Kidney (tissue), 14 donors: Measurements from ENCODE around the gene NRG2. TPM values are rescaled to one million over a fixed set of nuclear protein-coding genes. Genes with fewer than 3 reads are reported as not detected.
A peak's percentile ranks its signal among the peaks of the same experiment; 100 is the strongest.

ENCODE experiments used
- DNase-seq, 5 donors: peaks; one replicate each; pipeline ENCODE4 v3.0.0-alpha.2; 2013 to 2020
- FAIRE-seq: peaks from 2 replicates; lab custom pipeline; 2012; peaks lifted over from hg19 to GRCh38; lab: Jason Lieb, UNC
- H3K27ac ChIP-seq, 2 donors: one replicate each; pipeline ENCODE4 v1.7.0; 2013; ENCODE audit warnings: low read depth in 2 of 2, low read length in 2 of 2, inconsistent platforms in 1 of 2
- H3K27me3 ChIP-seq: one replicate; pipeline ENCODE4 v1.7.1; 2013; ENCODE audit warnings: low read length, inconsistent platforms; ENCODE audit not compliant: control insufficient read depth, insufficient read depth
- H3K36me3 ChIP-seq, 3 donors: one replicate each; pipeline versions ENCODE4 v1.7.0 to v1.7.1; 2013; ENCODE audit warnings: low read length in 3 of 3, control low read depth in 1 of 3, inconsistent platforms in 1 of 3; ENCODE audit not compliant: insufficient read depth in 3 of 3, control insufficient read depth in 2 of 3
- H3K4me1 ChIP-seq, 3 donors: one replicate each; pipeline versions ENCODE4 v1.7.0 to v1.7.1; 2013; ENCODE audit warnings: low read length in 3 of 3, inconsistent platforms in 1 of 3, low read depth in 1 of 3; ENCODE audit not compliant: control insufficient read depth in 2 of 3, insufficient read depth in 2 of 3
- H3K4me3 ChIP-seq, 3 donors: one replicate each; pipeline versions ENCODE4 v1.7.0 to v1.8.1; 2013; ENCODE audit warnings: low read length in 3 of 3, control low read depth in 1 of 3, inconsistent platforms in 1 of 3
- H3K9ac ChIP-seq, 3 donors: one replicate each; pipeline versions ENCODE4 v1.7.0 to v1.7.1; 2013; ENCODE audit warnings: low read length in 3 of 3, control low read depth in 1 of 3, inconsistent platforms in 1 of 3
- H3K9me3 ChIP-seq, 3 donors: one replicate each; pipeline versions ENCODE4 v1.7.0 to v1.7.1; 2013; ENCODE audit warnings: low read length in 3 of 3, control low read depth in 1 of 3, inconsistent platforms in 1 of 3; ENCODE audit not compliant: control insufficient read depth in 2 of 3, insufficient read depth in 1 of 3
- intact Hi-C: fragments of 100-400 bp; cut with DNase I; formaldehyde crosslinking; loops from one replicate; pipeline ENCODE4 v1.11.1; 2022
- polyA plus RNA-seq: library from polyadenylated mRNA; stranded (reverse); fragments of 350-450 nt; fragmentation: Illumina TruSeq; extraction: RNeasy Lipid Tissue Mini Kit (QIAGEN cat#74804); gene quantifications from one replicate; pipeline ENCODE4 v1.2.3, GENCODE V29; 2014; ENCODE audit warnings: low read depth, low replicate concordance; ENCODE audit not compliant: insufficient read depth
- total RNA-seq: library from RNA; stranded (reverse); fragmentation: NEBNext Ultra II Directional; extraction: Animal tissue kit (Norgen Biotek cat#: 25700); gene quantifications from one replicate; pipeline ENCODE4 v1.2.1, GENCODE V29; 2021
- TF ChIP-seq, protein P1 (sequence below): IDR thresholded peaks from 3 replicates; pipeline ENCODE4 v1.5.1; 2012; ENCODE audit warnings: mild to moderate bottlenecking, moderate library complexity, borderline replicate concordance; ENCODE audit not compliant: insufficient read depth; ENCODE audit errors: extremely low read depth
- donor health status: control.
- donor health status: control.
- donor health status: control.
- donor health status: control.
- donor health status: control.
- donor health status: DM: yes; HTN: yes; CAD: no.
- donor health status: Normal renal cell carcinoma (clear cell type).

NRG2 gene
- total and polyA plus RNA-seq, 2 donors from 2014 or later, result 1.9 to 4.6 TPM

DNA sequence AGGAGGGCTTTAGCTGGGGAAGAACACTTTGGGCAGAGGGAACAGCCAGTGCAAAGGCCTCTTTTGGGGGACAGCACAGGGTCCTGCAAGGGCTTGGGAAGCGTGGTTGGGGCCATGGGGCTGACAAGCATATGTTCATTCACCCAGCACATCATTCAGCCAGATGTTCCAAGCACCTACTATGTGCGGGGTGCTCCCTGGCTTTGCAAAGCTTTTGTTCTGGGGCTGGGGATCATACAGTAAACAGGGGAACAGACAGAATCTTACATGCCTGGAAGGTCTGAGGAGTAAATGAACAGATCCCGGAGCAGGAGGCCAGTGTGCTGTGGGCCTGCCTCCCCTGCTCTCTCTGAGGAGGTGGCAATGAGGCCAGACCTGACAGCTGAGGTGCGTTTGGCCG lies 230.8 kb downstream of the NRG2 start:
- Histone ChIP-seq H3K36me3 (no peaks in the 10 kb centered on the region), H3K4me1 (no peaks in the 10 kb centered on the region), H3K27ac (no peak overlapping the region), H3K9me3 (no peaks in the 10 kb centered on the region), H3K4me3 (no peak overlapping the region), H3K27me3 (no peaks in the 10 kb centered on the region), H3K9ac (no peak overlapping the region)
- no peak for FAIRE-seq
- peak in 1 of 5 donors; percentile 9 for DNase-seq
- TF ChIP-seq, protein P1, sequence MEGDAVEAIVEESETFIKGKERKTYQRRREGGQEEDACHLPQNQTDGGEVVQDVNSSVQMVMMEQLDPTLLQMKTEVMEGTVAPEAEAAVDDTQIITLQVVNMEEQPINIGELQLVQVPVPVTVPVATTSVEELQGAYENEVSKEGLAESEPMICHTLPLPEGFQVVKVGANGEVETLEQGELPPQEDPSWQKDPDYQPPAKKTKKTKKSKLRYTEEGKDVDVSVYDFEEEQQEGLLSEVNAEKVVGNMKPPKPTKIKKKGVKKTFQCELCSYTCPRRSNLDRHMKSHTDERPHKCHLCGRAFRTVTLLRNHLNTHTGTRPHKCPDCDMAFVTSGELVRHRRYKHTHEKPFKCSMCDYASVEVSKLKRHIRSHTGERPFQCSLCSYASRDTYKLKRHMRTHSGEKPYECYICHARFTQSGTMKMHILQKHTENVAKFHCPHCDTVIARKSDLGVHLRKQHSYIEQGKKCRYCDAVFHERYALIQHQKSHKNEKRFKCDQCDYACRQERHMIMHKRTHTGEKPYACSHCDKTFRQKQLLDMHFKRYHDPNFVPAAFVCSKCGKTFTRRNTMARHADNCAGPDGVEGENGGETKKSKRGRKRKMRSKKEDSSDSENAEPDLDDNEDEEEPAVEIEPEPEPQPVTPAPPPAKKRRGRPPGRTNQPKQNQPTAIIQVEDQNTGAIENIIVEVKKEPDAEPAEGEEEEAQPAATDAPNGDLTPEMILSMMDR, result no peak
- intact Hi-C loops, result no loop called here

DNA sequence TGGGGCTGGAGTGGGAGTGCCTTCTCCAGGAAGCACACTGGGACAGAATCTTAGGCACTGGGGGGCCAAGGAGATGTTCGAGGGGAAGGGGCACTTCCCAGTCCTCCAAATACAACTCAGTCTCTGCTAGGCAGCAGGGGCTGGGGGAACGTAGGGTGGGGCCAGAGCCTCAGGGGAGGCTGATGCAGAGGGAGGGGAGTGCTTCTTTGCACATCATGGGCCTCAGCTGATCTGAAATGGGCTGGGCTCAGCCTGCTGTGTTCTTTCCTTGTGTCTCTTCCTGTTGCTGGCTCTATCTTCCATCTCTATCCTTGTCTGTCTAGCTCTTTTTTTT lies 231.9 kb downstream of the NRG2 start:
- intact Hi-C loops, result no loop called here
- FAIRE-seq, result no peak
- no peaks in the 10 kb centered on the region for H3K9me3 ChIP-seq
- no peaks in the 10 kb centered on the region for H3K4me1 ChIP-seq
- no peaks in the 10 kb centered on the region for H3K27me3 ChIP-seq
- no peak overlapping the region for H3K27ac ChIP-seq
- H3K9ac ChIP-seq, result no peak overlapping the region
- TF ChIP-seq, protein P1, result no peak
- H3K4me3 ChIP-seq, result no peak overlapping the region
- H3K36me3 ChIP-seq, result no peaks in the 10 kb centered on the region
- peak in 1 of 5 donors; percentile 17 for DNase-seq

DNA sequence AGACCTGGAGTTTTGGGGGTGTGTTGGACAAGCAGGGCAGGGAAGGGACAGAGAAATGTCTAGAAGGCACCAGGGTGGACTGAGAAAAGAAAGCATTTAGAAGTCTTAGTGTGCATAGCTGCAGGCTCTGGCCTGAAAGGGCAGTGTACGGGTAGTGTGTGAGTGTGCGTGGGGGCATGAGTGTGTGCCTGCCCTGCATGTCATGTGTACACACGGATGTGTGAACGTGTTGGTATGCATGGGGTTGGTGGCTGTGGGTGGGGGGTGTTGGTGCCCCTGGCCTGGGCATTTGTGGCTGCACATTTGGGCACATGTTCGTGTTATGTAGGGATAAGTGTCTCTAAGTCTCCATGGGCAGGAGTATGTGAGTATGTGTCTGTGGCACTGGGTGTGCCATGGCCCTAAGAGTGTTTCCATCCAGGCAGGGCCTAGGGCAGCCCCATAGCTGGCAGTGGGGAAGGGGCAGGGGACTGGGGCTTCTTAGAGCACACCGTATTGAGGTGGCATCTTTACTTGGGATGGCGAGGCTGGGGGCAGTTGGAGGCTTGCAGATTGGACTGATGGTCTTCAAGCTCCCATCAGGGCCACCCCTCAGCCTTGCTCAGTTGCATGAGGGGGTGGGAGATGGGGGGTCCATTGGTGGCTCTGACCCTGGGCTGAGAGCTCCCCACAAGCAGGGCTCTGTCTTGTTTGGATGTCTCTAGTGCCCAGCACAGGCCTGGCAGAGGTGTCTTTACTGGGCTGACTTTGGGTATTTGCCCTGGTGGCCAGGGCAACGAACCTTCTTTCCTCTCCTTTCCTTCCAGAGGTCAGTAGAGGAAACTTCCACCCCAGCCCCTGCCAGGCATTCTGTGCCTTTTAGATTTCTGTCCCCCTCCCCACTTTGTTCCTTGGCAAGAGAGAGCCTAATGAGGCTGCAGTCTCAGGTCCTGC lies 232.5 kb downstream of the NRG2 start:
- H3K9ac ChIP-seq, result no peak overlapping the region
- H3K4me3 ChIP-seq, result no peak overlapping the region
- no peaks in the 10 kb centered on the region for H3K9me3 ChIP-seq
- no peaks in the 10 kb centered on the region for H3K27me3 ChIP-seq
- DNase-seq (peak in 1 of 5 donors; percentile 33), FAIRE-seq (no peak)
- intact Hi-C loops, result no loop called here
- TF ChIP-seq, protein P1, result no peak
- no peaks in the 10 kb centered on the region for H3K36me3 ChIP-seq
- H3K4me1 ChIP-seq, result no peaks in the 10 kb centered on the region
- H3K27ac ChIP-seq, result no peak overlapping the region
